Right lobe of liver (tissue), 4 donors: ENCODE results near the gene ISM1.

Source experiments
- POLR2A ChIP-seq: fragments of 450-650 bp; IDR thresholded peaks from one replicate; pipeline ENCODE4 v1.6.1; 2017; ENCODE audit warnings: antibody characterized with exemption, mild to moderate bottlenecking
- TF ChIP-seq, protein P1 (sequence below), 4 donors: fragments of 200-600 bp in 3 of 4; fragments of 450-650 bp in 1 of 4; IDR thresholded peaks; one replicate each; pipeline versions ENCODE4 v1.5.1 to v1.8.0; 2016 to 2022; ENCODE audit warnings: antibody characterized with exemption in 4 of 4, mild to moderate bottlenecking in 2 of 4
- donor health status: DM: no; HTN: no; CAD: no.
- donor health status: DM: no; HTN: no; CAD: no.
- donor health status: DM: no; HTN: yes; CAD: no.

DNA sequence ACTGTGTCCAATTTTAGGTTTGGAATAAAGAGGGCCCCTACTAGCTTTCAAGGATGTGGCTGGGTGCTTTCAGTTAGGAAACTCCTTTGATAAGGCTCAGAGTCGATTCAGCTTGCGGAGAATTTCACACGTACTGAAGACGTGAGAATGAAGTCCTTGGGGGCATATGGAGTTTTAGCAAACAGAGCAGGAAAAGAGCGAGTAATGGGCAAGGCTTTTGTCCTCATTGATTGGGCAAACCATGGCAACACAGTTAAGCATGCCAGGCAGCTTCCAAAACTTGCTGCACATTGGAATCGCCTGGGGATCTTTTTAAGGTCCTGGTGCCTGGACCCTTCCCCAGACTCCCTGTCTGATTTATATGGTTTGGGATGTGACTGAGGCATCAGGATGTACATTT lies 29.2 kb downstream of the ISM1 start:
- TF ChIP-seq, protein P1, sequence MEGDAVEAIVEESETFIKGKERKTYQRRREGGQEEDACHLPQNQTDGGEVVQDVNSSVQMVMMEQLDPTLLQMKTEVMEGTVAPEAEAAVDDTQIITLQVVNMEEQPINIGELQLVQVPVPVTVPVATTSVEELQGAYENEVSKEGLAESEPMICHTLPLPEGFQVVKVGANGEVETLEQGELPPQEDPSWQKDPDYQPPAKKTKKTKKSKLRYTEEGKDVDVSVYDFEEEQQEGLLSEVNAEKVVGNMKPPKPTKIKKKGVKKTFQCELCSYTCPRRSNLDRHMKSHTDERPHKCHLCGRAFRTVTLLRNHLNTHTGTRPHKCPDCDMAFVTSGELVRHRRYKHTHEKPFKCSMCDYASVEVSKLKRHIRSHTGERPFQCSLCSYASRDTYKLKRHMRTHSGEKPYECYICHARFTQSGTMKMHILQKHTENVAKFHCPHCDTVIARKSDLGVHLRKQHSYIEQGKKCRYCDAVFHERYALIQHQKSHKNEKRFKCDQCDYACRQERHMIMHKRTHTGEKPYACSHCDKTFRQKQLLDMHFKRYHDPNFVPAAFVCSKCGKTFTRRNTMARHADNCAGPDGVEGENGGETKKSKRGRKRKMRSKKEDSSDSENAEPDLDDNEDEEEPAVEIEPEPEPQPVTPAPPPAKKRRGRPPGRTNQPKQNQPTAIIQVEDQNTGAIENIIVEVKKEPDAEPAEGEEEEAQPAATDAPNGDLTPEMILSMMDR (IDR thresholded peaks at IDR 0.05), result no peak
- TF ChIP-seq POLR2A, result no peak
